NT2/D1 (cell line): Measurements from ENCODE around the gene RAB11FIP4.

ENCODE experiments used
- SUZ12 ChIP-seq: IDR thresholded peaks from 2 replicates; pipeline ENCODE4 v1.6.1; 2011; ENCODE audit not compliant: insufficient read length, insufficient read depth; ENCODE audit errors: extremely low read depth
- ZNF274 ChIP-seq: IDR thresholded peaks from 2 replicates; pipeline ENCODE4 v1.6.1; 2011; ENCODE audit warnings: mild to moderate bottlenecking, low read depth, low read length

DNA sequence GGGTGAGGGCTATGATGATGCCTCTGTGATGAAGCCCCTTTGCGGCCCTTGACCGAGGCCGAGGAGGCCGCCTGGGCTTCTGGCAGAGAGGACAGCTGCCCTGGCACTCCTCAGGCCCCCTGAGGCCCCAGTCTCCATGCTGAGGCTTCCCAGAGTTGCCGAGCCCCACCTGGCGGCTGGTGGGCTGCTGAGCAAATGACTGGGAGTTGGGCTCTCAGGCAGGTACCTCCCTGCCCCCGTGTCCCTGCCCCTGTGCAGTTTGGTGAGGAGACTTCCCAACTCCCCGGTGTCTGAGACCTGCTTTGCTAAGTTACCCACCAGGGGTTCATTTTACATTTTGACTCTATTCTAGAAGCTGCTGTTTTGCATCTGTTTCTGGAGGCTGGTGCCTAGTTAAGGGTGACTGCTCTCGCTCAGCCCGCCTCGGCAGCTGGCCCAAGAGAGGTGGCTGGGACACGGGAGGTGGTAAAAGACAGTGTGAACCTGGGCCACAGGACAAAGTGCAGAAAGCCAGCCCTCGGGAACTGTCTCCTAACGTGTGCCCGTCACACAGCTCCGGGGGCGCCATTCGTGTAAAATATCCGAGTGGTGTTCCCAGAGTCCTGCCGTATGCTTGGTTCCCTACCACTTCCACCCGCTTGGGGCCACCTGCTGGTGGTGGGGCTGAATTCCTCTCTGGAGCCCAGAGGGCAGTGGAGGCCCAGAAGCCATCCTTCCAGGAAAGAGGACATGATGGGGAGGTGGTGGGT, 134.5 kb downstream of the RAB11FIP4 start:
- TF ChIP-seq SUZ12: no peak
- TF ChIP-seq ZNF274: no peak
